ENCODE results near the gene CAB39.
A peak's percentile ranks its signal among the peaks of the same experiment; 100 is the strongest.
"Not testable (repeated sequence)": the region's sequence is repeated elsewhere in the genome, so short reads cannot be mapped to it uniquely, and the experiment has no call there.

The CAB39 gene

DNA sequence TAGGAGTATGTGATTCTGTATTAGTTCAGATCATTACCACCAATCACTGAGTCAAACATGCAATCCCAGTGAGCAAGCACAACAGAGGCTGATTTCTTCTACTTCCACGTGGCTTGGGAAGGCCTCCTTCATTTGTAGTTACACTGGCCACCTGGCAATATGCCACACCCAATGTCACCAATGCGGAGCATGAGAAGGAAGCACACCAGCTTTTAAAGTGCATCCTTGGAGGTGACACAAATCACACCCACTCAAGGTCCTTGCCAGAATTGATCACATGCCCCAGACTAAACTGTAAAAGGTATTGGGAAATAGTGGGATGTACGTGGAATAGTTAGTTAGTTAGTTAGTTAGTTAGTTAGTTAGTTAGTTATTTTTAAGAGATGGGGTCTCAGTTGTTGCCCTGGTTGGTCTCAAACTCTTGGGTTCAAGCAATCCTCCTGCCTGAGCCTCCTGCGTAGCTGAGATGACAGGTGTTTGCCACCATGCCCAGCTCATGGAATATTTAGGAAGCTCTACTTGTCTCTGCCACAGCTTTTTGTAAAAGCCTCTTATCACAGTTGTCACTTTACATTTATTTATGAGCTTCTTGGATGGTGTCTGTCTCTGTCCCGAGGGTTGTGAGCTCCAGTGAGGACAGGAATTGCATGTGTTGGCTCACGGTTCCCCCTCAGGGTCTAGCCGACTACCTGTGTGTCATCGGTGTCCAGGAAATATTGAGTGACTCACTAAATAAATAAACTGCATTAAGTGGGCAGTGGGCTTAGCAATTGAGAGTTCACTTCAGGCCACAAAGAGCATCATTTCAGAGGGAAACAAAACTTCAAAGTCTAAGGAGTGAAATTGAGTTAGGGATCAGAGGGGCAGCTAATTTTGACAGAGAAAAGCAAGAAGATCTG is 28.1 kb upstream of the CAB39 start:
- DNase-seq: no peak

DNA sequence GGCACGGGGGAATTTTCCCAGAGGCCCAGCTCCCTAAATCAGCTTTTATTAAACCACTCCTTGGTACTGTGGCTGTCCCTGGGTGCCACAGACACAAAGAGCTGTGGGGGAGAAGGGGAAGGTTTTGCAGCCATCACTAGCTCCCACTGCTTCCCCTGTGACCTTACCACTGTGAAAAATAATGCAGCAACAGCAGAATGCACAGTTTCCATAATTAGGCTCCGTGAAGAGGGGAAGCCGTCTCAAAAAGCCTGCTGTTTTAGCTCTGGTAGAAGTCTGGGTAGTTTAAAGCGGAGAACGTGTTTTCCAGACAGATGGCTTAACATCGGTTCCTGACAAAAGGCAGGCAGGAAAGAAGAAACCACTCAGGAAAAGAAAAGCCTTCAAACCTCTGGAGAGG is 27.5 kb upstream of the CAB39 start:
- no peak for DNase-seq

- DNase-seq: no peak
Observed at GRCh38 chr2:230687498-230687897, 25.1 kb upstream of the CAB39 start.

- DNase-seq: no peak
Observed at GRCh38 chr2:230688490-230688889, 24.2 kb upstream of the CAB39 start.

DNA sequence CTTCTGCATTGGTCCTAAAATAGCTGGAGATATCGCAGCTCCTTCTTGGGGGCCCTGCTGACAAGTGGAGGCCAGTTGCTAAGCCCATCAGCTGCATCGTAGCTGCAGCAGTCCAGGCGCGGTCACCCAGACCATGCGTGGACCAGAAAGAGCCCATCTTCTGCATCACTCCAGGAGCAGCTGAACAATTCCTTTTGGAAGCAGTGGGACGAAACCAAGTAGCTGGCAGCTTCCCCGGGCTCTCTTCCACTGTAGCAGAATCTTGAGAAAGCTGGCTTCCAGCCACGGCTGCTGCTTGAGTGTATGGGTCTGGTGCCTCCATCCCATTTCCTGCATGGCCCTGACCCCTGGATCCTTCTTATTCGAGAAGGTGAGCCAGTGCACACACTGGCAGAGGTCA is 22.2 kb upstream of the CAB39 start:
- no peak for DNase-seq

DNA sequence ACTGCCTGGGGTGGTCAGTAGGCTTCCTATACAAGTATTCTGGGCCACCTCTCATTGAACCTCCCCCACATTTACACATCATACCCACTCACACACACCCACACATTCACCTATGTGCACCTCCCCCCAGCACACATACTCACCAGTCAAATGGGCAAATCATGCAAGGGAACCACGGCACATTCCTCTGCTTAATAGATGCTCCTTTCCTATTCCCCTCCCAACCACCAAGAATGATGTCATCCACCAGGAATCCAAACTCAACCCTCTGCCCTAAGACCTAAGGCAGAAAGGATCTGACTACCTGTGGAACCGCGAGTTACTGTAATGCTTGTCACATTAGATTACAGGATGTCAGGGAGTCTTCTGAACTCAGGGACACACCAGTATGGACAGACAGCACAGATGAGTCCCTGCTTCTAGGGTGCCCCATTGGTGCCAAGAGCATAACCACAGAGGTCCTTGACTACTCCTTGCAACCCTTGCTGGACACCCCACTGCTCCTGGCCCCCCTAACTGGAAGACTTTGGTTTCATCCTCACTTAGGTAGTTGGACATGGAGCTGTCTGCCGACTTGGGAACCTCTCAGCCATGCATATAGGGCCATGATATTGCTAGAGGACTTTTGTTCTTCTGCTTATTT is 21.5 kb upstream of the CAB39 start:
- DNase-seq: no peak

GRCh38 chr2:230692760-230693159 is 19.9 kb upstream of the CAB39 start:
- DNase-seq: no peak

DNA sequence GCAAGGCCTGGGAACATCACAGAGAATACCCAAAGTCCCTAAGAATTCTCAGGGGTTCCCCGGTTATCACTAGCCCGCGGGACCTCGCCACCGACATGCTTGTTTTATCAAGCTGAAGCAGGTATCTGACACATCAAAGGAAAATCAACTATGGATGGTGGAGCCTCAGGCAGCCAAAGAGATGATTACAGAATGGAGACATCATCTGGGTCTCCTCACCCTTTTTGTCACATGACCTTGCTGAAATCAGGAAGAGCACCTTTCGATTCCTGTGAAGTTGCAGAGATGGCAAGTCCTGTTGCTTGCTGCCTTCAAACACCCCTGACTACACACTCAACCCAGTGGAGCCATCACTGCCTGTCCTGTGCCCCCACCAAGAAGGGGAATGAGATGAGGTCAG is 19.2 kb upstream of the CAB39 start:
- no peak for DNase-seq

GRCh38 chr2:230694241-230694640 is 18.4 kb upstream of the CAB39 start:
- no peak for DNase-seq

DNA sequence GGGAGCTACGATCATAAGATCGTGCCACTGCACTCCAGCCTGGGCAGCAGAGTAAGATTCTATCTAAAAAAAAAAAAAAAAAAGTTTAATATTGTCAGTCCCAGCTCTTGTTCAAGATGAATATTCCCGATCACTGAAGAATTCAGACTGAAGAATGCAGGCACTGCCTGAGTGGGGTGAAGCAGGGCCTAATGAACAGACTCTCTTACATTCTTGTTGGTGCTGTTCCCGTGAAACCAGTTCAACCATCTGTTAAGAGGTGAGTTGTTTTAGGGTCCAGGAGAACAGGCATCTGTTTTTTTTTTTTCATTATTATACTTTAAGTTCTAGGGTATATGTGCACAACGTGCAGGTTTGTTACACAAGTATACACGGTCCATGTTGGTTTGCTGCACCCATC is 17.1 kb upstream of the CAB39 start:
- no peak for DNase-seq

GRCh38 chr2:230696670-230697069 is 16.0 kb upstream of the CAB39 start:
- DNase-seq: no peak

GRCh38 chr2:230697676-230698075 is 15.0 kb upstream of the CAB39 start:
- DNase-seq: no peak

DNA sequence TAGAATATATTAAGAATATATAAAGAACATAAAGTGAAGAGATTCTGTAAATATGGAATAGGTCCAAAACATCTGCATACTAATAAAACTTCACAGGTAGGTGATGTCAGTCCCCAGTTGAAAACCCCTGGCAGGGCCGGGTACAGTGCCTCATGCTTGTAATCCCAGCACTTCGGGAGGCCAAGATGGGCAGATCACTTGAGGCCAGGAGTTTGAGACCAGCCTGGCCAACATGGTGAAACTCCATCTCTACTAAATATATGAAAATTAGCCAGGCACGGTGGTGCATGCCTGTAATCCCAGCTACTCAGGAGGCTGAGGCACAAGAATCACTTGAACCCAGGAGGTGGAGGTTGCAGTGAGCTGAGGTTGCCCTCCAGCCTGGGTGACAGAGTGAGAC is 13.9 kb upstream of the CAB39 start:
- not testable (repeated sequence) for DNase-seq

DNA sequence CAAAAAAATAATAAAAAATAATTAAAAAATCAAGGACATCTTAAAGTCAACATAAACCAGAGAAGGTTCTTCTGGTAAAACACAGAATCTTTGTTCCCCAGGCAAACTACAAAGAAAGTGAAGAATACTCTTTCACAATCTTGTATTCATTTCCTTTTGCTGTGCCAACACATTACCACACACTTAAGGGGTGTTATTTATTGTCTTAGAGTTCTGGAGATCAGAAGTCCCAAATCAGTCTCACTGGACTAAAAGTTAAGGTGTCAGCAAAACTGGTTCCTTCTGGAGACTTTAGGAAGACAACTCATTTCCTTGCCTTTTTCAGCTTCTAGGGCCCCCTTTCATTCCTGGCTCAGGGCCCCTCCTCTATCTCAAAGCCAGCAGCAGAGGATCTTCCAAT is 12.2 kb upstream of the CAB39 start:
- DNase-seq: no peak

- DNase-seq: no peak
Observed at GRCh38 chr2:230701308-230701707, 11.3 kb upstream of the CAB39 start.

DNA sequence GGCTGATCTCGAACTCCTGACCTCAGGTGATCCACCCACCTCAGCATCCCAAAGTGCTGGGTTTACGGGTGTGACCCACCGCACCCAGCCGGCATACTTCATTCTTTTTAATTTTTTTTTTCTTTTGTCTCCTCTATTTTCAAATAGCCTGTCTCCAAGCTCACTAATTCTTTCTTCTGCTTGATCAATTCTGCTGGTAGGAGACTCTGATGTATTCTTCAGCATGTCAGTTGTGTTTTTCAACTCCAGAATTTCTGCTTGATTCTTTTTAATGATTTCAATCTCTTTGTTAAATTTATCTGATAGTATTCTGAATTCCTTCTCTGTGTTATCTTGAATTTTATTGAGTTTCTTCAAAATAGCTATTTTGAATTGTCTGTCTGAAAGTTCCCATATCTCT is 10.2 kb upstream of the CAB39 start:
- DNase-seq: not testable (repeated sequence)

- DNase-seq: no peak
Observed at GRCh38 chr2:230703514-230703913, 9.1 kb upstream of the CAB39 start.

- no peak for DNase-seq
Observed at GRCh38 chr2:230706053-230706521, 6.6 kb upstream of the CAB39 start.

DNA sequence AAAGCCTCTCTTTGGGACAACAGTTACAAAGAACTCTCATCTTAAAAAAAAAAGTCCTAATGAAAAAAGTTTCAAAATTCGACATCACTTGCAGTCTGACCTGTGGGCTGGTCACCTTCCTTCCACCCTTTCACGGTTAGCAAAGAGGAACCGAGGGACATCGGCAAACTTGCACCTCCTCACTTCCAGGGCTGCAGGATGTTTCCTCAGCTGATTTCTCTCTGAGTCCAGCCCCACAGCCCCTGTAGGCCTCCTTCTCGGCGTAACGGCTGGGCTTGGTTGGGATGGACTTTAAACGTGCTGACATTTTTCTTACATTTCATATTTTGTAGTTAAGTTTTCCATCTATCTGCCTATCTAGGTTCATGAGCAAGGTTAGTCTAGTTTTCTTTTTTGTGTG is 5.7 kb upstream of the CAB39 start:
- DNase-seq: no peak

DNA sequence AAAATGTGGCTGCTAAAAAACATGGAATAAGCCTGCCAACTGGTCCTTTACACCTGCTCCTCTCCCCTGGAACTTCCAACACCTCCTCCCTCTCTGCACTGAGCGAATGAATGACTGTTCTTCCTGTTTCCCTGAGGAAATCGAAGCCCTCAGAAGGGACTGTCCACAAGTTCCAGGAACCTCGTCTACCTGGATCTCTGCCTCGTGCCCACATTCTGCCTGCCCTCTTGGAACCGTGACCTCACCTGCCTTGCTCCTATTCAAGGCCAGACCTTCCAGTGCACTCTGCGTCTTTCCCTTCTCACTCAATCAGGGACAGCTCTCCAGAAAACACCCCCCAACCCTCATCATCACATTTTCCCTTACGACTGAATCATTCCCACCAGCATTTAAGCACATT is 4.4 kb upstream of the CAB39 start:
- DNase-seq: no peak

DNA sequence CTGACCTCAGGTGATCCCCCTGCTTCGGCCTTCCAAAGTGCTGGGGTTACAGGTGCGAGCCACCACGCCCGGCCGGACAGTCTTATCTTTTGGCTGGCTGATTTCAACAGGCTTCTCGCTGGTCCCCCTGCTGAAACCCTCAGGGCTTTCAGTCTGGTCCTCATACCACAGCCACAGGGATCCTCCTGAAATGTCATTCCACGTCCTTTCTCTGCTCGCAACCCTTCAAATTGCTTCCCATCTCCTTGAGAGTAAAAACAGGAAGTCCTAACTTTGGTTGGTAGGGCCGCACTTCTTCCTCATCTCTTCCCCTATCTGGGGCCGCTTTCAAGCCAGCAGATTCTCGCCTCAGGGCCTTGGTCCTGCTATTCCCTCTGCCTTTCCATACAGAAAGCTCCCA is 1.4 kb upstream of the CAB39 start:
- DNase-seq: no peak

- peak; percentile 46 for DNase-seq
Observed at GRCh38 chr2:230713331-230714135, 891 bp downstream of the CAB39 start.

DNA sequence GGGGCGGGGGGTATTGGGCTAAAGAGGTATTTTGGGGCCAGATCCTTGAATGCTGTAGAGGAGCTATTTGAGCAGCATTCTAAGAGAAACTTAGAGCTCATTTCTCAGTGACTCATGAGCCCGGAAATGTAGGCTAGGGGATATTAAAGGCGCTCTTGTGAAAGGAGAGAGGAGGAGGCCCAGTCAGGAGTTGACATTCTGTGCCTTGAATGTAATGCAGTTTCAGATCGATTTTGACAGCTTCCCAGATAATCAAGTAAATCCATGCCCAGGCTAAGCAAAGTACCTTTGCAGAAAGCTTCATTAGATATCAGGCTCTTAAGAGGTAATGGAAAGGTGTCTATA is 1.5 kb downstream of the CAB39 start:
- DNase-seq: no peak

DNA sequence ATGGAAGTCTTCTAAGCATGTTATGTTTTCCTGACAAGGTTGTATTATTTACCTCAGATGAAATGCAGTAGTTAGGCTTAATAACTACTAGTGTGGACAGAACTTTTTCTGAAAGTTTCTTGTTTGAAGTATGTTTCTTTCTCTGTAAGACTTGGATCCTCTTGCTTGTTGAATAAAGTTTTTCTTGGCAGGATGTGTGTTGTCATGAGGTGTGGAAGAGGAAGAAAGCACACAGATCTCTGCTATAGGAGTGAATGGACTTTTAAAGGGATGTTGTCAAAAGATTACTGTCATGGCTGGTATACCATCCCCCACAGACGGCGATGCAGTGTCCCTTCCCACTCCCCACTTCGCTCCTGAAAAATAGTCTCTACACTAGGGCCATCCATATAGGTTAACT is 2.6 kb downstream of the CAB39 start:
- DNase-seq: no peak

All from right hindlimb (tissue), 1 donor.